ENCODE measurements around the gene KCNIP3. TPM values are rescaled to one million over a fixed set of nuclear protein-coding genes. Genes with fewer than 3 reads are reported as not detected.

Gene KCNIP3
- total RNA-seq, 2 donors from 2014 or later, result 12.5 to 22.1 TPM

DNA sequence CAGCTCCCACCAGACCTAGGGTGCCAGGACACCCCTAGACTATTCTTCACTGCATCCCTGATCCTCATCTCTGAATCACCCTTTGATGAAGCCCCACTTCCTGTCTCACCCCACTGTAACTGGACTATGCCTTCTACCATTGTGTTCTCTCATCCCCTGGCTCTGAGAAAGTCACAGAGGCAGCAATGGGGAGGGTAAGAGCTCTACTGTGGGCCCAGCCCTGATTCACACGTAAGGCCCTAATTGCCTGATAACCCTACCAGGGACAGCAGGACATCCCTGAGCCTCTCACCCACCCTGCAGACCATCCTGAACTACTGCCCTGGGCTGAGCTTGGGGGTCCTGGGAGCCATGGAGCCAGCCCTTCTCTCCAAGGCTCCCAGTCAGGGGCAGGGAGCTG lies 24.4 kb upstream of the KCNIP3 start:
- no peaks in the 10 kb centered on the region for H3K36me3 ChIP-seq
- DNase-seq (ENCODE audit: low spot score), result no peak
- no peaks in the 10 kb centered on the region for H3K9me3 ChIP-seq
- no peak for ATAC-seq (ENCODE audit: insufficient number of reproducible peaks, low FRiP score, low read depth)
- H3K4me3 ChIP-seq, result no peak overlapping the region
- H3K27me3 ChIP-seq (replicated peaks; ENCODE audit: insufficient read depth), result no peaks in the 10 kb centered on the region
- H3K4me1 ChIP-seq (ENCODE audit: control insufficient read depth in 1 of 2, low read depth in 2 of 2), result no peaks in the 10 kb centered on the region
- no peak overlapping the region for H3K27ac ChIP-seq
- TF ChIP-seq, protein P1, sequence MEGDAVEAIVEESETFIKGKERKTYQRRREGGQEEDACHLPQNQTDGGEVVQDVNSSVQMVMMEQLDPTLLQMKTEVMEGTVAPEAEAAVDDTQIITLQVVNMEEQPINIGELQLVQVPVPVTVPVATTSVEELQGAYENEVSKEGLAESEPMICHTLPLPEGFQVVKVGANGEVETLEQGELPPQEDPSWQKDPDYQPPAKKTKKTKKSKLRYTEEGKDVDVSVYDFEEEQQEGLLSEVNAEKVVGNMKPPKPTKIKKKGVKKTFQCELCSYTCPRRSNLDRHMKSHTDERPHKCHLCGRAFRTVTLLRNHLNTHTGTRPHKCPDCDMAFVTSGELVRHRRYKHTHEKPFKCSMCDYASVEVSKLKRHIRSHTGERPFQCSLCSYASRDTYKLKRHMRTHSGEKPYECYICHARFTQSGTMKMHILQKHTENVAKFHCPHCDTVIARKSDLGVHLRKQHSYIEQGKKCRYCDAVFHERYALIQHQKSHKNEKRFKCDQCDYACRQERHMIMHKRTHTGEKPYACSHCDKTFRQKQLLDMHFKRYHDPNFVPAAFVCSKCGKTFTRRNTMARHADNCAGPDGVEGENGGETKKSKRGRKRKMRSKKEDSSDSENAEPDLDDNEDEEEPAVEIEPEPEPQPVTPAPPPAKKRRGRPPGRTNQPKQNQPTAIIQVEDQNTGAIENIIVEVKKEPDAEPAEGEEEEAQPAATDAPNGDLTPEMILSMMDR (IDR thresholded peaks at IDR 0.05), result no peak

DNA sequence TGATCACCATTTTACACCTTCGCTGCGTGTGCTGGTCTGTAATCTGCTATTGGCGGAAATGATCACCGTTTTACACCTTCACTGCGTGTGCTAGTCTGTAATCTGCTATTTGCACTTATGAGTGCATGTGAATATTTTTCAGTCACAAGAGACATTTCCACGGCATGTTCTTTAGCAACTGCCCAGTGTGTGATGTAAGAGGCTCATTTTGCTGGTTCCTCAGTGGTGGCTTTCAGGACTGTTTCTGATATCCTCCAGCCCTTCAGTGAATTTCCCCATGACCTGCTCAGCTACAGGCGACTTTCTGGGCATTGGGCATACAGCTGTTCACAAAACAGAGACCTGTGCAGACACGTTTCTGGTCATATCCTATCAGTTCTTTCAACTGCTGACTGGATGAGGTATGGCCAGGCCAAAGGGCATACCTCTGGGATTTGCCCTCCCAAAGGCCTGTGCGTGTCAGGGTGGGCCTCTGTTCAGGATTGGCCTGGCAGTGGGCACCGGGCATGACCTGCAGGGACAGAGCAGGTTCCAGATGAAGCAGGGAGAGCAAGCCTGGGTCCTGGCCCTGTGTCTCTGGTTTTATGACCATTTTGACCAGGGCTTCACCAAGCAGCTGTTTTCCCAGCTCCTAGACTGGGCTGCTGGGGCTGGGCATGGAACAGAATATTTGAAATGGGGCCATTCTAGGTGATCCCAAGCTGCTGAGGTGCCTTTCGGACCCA lies 23.4 kb upstream of the KCNIP3 start:
- TF ChIP-seq, protein P1 (IDR thresholded peaks at IDR 0.05), result no peak
- ATAC-seq (ENCODE audit: insufficient number of reproducible peaks, low FRiP score, low read depth) (no peak), DNase-seq (ENCODE audit: low spot score) (no peak)
- H3K36me3 ChIP-seq, result no peaks in the 10 kb centered on the region
- H3K27ac ChIP-seq, result no peak overlapping the region
- H3K4me3 ChIP-seq, result no peak overlapping the region
- no peaks in the 10 kb centered on the region for H3K27me3 ChIP-seq (replicated peaks; ENCODE audit: insufficient read depth)
- H3K4me1 ChIP-seq (ENCODE audit: control insufficient read depth in 1 of 2, low read depth in 2 of 2), result no peaks in the 10 kb centered on the region
- no peaks in the 10 kb centered on the region for H3K9me3 ChIP-seq

DNA sequence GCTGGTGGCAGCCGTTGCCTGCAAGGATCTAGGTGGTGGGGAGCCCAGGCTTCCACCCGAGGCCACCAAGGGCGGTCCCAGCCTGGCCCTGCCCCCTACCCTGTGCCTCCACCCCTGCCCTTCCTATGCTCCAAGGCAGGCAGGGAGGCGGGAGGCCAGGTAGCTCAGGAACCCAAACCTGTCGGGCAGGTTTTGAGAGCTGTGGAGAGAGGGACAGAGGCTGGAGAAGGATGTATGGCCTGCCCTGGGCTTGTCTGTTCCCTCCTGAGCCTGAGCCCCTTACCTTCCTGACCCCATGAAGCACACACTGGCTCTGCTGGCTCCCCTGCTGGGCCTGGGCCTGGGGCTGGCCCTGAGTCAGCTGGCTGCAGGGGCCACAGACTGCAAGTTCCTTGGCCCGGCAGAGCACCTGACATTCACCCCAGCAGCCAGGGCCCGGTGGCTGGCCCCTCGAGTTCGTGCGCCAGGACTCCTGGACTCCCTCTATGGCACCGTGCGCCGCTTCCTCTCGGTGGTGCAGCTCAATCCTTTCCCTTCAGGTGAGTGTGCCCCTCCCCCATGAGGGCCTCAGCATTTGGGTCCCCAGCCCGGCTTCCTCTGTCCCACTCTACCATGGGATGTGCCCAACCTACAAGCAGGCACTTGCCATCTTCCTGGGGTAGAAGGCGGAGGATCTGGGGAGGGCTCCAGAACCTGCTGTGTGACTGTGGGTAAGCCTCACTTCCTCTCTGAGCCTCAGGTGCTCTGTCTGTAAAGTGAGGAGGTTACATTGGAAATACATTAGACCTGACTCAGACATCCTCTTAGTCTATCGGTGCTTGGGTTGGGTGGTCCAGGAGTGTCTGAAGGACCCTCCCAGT lies 22.6 kb upstream of the KCNIP3 start, which contains the start of gene PROM2:
PROM2 (plus strand) TSS at position 159 of the 860 bp plus-strand sequence; CDS start at position 296, 137 bp downstream.
- no peak within 1 kb of the TSS for H3K4me3 ChIP-seq
- no peak for ATAC-seq (ENCODE audit: insufficient number of reproducible peaks, low FRiP score, low read depth)
- TF ChIP-seq, protein P1 (IDR thresholded peaks at IDR 0.05), result no peak
- H3K36me3 ChIP-seq, result no peaks in the 10 kb centered on the region
- H3K27ac ChIP-seq, result no peak within 1 kb of the TSS
- no peak for DNase-seq (ENCODE audit: low spot score)
- no peaks in the 10 kb centered on the region for H3K4me1 ChIP-seq (ENCODE audit: control insufficient read depth in 1 of 2, low read depth in 2 of 2)
- no peaks in the 10 kb centered on the region for H3K9me3 ChIP-seq
- no peaks in the 10 kb centered on the region for H3K27me3 ChIP-seq (replicated peaks; ENCODE audit: insufficient read depth)

DNA sequence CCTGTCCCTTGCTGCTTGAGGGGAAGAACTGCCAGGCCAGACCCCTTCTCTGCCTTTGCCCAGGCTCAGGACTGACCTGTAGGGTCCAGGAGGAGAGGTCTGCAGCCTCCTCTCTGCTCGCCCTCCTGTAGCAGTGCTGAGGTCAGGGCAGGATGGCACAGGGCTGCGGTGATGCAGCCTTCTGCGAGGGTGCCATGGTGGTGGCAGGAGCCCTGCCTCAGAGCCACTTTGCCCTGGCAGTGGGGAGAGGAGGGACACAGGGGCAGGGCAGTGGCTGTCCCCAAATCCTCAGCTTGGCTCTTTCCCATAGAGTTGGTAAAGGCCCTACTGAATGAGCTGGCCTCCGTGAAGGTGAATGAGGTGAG lies 22.0 kb upstream of the KCNIP3 start:
- Histone ChIP-seq H3K4me1 (ENCODE audit: control insufficient read depth in 1 of 2, low read depth in 2 of 2) (no peaks in the 10 kb centered on the region), H3K9me3 (no peaks in the 10 kb centered on the region), H3K4me3 (no peak overlapping the region), H3K27me3 (replicated peaks; ENCODE audit: insufficient read depth) (no peaks in the 10 kb centered on the region), H3K27ac (no peak overlapping the region), H3K36me3 (no peaks in the 10 kb centered on the region)
- ATAC-seq (ENCODE audit: insufficient number of reproducible peaks, low FRiP score, low read depth) (no peak), DNase-seq (ENCODE audit: low spot score) (no peak)
- TF ChIP-seq, protein P1 (IDR thresholded peaks at IDR 0.05), result no peak

DNA sequence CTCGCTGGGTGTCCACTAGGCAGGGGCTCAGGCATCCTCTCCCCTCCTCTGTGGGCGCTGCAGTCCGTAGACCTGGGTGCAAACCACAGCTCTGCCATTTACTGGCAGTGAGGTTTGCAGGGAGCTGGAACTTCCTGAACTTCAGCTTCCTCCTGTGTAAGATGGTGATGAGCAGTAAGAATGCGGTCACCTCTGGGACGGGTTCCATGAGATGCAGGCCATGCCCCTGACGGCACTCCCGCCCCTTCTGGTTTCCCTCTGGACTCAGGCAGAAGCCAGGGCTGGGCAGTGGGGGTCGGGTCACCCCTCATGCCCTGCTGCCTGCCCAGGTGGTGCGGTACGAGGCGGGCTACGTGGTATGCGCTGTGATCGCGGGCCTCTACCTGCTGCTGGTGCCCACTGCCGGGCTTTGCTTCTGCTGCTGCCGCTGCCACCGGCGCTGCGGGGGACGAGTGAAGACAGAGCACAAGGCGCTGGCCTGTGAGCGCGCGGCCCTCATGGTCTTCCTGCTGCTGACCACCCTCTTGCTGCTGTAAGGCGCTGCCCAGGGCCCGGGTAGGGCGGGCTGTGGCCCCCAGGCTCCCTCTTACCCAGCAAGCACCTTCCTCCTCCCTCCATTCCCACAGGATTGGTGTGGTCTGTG lies 21.4 kb upstream of the KCNIP3 start:
- no peaks in the 10 kb centered on the region for H3K27me3 ChIP-seq (replicated peaks; ENCODE audit: insufficient read depth)
- ATAC-seq (ENCODE audit: insufficient number of reproducible peaks, low FRiP score, low read depth) (no peak), DNase-seq (ENCODE audit: low spot score) (no peak)
- no peaks in the 10 kb centered on the region for H3K36me3 ChIP-seq
- no peaks in the 10 kb centered on the region for H3K4me1 ChIP-seq (ENCODE audit: control insufficient read depth in 1 of 2, low read depth in 2 of 2)
- no peak overlapping the region for H3K4me3 ChIP-seq
- no peaks in the 10 kb centered on the region for H3K9me3 ChIP-seq
- TF ChIP-seq, protein P1 (IDR thresholded peaks at IDR 0.05), result no peak
- H3K27ac ChIP-seq, result no peak overlapping the region

Measured in thoracic aorta (tissue), 2 donors.